ENCODE measurements around the gene NKAIN1.
"Not testable (repeated sequence)": the region's sequence is repeated elsewhere in the genome, so short reads cannot be mapped to it uniquely, and the experiment has no call there.

Gene NKAIN1

DNA sequence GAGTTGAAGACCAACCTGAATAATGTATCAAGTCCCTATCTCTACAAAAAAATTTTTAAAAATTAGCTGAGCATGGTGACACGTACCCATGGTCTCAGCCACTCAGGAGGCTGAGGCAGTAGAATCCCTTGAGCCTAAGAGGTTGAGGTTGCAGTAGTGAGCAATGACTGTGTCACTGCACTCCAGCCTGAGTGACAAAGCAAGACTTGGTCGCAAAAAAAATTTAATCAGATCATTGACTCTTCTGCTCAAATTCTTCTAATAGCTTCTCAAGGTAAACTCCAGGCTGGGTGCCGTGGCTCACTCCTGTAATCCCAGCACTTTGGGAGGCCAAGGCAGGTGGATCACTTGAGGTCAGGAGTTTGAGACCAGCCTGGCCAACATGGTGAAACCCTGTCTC lies 88.3 kb downstream of the NKAIN1 start:
- no peak for DNase-seq

DNA sequence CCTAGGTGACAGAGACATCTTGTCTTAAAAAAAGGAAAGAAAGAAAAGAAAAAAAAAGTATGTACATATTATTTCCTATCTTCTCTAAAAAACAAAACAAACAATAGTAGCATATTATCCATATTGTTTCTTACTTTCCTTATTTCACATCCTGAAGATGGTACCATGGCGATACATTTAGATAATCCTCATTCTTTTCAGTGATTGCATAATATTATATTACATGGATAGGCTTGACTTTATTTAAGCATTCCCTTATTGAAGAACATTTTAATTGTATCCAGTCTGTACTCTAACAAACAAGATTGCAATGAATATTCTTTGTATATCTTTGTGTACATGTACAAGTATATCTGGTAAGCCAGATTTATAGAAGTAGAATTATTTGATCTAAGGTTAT lies 91.3 kb downstream of the NKAIN1 start:
- no peak for DNase-seq

DNA sequence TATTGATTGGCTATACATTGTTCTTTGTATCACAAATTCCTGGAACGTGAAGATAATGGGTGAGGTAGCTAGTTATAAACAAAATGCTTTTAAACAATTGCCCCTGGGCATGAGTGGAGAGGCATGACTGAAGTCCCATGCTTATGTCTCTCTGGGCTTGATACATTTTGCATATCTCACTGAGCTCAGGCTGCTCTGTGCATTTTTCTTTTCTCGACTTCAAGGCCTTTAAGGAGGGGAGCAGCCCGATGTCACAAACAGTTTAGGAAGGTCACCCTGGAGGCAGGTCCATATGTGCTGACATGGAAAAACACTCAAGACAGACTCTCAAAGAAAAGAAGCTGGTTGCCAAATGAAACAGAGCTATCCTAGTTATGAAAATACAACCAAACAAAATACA lies 94.0 kb downstream of the NKAIN1 start:
- no peak for DNase-seq

DNA sequence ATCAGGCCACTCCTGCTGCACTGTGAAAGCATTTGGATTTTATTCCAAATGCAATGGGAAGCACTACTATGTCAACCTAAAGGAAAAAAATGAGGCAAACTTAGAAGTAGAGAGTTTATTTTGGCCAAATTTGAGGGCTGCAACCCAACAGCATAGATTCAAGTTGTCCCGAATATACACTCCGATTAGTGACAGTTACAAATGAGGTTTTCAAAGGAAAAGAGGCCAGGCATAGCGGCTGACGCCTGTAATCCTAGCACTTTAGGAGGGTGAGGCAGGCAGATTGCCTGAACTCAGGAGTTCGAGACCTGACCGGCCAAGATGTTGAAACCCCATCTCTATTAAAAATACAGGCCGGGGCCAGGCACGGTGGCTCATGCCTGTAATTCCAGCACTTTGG lies 95.2 kb downstream of the NKAIN1 start:
- DNase-seq, result no peak

DNA sequence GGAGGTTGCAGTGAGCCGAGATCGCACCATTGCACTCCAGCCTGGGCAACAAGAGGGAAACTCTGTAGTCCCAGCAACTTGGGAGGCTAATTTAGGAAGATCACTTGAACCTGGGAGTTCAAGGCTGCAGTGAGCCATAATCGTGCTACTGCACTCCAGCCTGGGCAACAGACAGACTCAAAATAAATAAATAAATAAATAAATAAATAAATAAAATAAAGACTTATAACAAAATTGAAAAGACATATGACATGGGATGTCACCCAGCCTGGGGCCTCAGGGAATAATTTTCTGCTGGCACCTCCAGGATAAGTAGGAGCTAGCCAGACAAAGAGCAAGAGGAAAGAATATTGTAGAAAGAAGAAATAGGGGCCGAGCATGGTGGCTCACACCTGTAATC lies 96.2 kb downstream of the NKAIN1 start:
- no peak for DNase-seq

DNA sequence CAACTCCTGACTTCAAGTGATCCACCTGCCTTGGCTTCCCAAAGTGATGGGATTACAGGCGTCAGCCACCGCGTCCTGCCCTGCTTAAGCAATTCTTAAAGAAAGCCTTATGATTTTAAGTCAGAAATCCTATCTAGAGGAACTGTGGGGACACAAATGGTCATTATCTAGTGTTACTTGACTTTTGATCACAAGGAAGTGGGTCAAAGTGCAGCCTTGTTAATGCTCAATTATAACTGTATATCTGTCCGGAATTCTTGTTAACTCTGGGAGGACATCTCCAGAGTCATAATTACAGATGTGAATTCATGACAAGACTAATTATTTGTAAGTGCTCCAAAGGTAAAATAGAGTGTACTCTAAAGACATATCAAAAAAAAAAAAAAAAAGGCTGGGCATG lies 97.3 kb downstream of the NKAIN1 start:
- no peak for DNase-seq

DNA sequence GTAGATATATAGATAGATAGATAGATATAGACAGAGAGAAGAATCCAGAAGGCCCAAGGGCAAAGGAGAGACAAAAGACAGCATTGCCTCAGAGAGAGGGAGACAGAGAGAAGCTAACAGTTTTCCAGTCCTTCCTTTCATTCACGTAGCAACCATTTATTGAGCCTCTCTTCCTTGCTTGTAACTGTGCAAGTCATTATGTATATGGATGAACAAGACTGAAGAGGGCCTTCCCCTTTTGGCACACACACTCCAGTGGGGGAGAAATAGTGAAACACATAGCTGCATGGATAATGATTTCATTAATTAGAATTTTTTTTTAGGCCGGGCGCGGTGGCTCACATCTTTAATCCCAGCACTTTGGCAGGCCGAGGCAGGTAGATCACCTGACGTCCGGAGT lies 99.4 kb downstream of the NKAIN1 start:
- DNase-seq, result no peak

DNA sequence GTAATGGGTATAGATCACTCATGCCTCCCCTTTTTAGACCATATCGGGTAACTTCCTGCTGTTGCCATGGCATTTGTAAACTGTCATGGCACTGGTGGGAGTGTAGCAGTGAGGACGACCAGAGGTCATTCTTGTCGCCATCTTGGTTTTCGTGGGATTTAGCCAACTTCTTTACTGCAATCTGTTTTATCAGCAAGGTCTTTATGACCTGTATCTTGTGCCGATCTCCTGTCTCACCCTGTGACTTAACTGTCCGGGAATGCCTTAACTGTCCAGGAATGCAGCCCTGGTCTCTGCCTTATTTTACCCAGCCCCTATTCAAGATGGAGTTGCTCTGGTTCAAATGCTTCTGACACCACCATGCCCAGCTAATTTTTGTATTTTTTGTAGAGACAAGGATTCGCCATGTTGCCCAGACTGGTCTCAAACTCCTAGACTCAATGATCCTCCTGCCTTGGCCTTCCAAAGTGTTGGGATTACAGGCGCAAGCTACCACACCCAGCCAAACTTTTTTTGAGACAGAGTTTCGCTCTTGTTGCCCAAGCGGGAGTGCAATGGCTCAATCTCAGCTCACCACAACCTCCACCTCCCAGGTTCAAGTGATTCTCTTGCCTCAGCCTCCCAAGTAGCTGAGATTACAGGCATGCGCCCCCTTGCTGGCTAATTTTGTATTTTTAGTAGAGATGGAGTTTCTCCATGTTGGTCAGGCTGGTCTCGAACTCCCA lies 100.7 kb downstream of the NKAIN1 start:
- not testable (repeated sequence) for DNase-seq

DNA sequence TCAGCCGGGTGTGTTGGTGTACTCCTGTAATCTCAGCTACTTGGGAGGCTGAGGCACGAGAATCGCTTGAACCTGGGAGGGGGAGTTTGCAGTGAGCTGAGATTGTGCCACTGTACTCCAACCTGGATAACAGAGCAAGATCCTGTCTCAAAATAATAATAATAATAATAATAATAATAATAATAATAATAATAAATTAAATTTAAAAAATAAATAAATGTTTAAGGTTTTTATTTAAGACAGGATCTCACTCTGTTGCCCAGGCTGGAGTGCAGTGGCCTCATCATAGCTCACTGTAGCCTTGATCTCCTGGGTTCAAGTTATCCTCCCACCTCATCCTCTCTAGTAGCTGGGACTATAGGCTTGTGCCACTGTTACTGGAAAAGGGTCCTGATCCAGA lies 101.8 kb downstream of the NKAIN1 start:
- DNase-seq, result not testable (repeated sequence)

DNA sequence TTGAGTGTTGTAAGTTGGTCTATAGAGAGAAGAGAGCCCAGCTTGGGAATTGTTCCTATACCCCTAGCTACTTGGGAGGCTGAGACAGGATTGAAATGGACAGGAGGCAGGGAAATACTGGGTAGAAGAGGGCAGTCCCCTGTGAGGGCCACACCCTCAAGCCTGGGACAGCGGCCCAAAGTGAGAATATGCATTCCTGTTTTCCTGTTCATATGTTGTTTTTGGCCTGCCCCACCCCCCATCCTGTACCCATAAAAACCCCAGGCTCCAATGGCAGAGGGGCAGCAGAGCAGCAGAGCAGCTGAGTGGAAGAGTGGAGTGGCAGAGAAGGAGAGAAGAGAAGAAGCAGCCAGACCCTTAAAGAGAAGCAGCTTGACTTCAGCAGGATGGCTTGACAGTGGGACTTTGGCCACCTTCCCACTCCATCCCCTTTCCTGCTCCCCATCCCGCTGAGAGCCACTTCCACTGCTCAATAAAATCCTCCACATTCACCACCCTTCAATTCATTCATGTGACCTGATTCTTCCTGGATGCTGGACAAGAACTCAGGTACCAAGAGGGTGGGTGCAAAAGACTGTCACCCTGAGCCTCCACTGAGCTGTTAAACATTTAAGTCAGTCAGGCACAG lies 103.6 kb downstream of the NKAIN1 start:
- DNase-seq, result no peak

DNA sequence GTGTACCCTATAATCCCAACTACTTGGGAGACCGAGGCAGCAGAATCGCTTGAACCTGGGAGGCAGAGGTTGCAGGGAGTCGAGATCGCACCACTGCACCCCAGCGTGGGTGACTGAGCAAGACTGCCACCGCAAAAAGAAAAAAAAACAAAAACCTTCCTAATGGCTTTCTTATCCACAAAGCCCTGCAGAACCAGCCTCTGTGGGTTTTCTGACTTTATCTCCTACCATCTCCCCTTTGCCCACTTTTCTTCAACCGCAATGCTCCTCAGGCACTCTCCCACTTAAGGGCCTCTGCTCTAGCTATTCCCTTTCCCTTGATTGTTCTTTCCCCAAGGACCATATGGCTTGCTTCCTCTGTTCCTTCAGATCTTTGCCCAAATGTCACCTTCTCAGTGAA lies 106.3 kb downstream of the NKAIN1 start:
- no peak for DNase-seq

All from inflammatory macrophage (primary cell).